Prostate gland (tissue), 2 donors: Measurements from ENCODE around the gene SBDS.

Source experiments
- CTCF ChIP-seq, 4 experiments: fragments of 200-600 bp in 2 of 4; fragments of 450-650 bp in 2 of 4; sonication (generic) in 2 of 4; IDR thresholded peaks; 1 replicate in 3 of 4; 2 replicates in 1 of 4; pipeline ENCODE4 v1.5.1; 2016 to 2019; ENCODE audit warnings: antibody characterized with exemption in 4 of 4, mild to moderate bottlenecking in 2 of 4, moderate library complexity in 2 of 4
- POLR2A ChIP-seq: fragments of 450-650 bp; IDR thresholded peaks from one replicate; pipeline ENCODE4 v1.6.1; 2016; ENCODE audit warnings: antibody characterized with exemption, mild to moderate bottlenecking
- POLR2AphosphoS5 ChIP-seq: sonication (generic); formaldehyde crosslinking; IDR thresholded peaks from one replicate; pipeline ENCODE4 v1.6.1; 2017; ENCODE audit warnings: antibody characterized with exemption

DNA sequence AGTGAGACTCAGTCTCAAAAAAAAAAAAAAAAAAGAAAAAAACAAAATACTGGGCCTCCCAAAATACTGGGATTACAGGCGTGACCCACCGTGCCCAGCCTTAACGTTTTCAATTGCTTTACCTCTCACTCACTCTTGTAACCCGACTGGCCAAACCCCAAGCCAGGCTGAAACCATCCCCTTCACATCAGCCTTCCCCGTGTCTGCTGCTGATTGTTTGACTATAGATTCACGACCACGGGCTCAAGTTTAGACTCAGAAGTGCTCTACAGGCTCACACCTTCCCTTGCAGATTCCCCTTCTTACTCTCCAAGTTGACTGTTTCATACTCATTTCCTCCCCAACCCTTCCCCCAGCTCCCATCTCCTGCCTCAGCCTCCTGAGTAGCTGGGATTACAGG is 23.6 kb upstream of the SBDS start:
- TF ChIP-seq CTCF (IDR thresholded peaks at IDR 0.05) (no peak), POLR2A (no peak), POLR2AphosphoS5 (no peak)
